ENCODE measurements around the gene SKIDA1.

DNA sequence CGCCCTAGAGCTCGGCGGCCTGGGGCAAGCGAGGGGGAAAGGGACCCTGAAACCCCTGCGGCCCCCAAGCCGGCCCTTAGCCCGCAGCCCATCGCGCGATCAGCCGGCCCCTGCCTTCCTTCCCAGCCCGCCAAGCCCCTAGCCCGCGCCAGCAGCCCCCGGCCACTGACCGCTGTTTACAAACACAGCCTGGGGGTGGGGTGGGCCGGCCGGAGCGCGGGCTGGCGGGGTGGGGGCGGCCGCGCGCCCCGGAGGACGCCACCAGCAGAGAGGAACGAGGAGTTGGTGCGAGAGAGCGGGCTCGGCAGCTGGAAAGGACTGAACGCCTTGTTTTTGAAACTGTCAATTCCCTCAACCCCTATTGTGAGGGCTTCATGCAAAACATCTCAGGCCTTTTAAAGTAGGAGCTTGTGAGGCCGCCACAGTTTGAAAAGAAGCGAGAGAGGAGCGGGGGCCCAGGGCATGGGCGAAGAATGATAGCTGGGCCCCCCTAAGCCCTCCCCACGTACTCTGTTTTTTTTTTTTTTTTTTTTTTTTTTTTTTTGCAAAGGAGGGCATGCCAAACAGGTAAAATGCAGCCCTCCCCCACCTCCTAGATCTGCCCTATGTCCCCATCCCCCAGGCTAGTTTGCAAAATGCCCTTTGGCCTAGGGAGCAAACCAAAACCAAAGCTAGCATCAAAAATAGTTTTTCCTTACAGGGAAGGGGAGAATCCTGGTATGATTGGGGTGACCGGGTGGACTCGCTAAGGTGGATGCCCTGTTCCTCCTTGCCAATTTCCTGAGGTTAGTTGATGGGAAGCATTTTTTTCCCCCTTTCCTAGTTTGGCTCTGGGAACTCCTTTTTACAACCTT, 15.0 kb downstream of the SKIDA1 start:
- TF ChIP-seq TAF1 (IDR thresholded peaks at IDR 0.05; ENCODE audit: borderline replicate concordance, insufficient read depth, low read length) (no peak), POLR2AphosphoS5 (IDR thresholded peaks at IDR 0.05; ENCODE audit: low read depth, low read length) (no peak; the same call in 1 of the 2 replicates)

All from PFSK-1 (cell line).